Heart right ventricle (tissue), 16 donors: ENCODE measurements around the gene OLAH. TPM values are rescaled to one million over a fixed set of nuclear protein-coding genes. Genes with fewer than 3 reads are reported as not detected.
"Not testable (repeated sequence)": the region's sequence is repeated elsewhere in the genome, so short reads cannot be mapped to it uniquely, and the experiment has no call there.

ENCODE experiments used
- ATAC-seq, 8 donors: fragments of 200-7000 bp; cut with Tn5 transposase; one replicate each; pipeline ENCODE4 v1.9.1; 2020; ENCODE audit warnings: mild to moderate bottlenecking in 8 of 8, moderate library complexity in 8 of 8, moderate number of reproducible peaks in 1 of 8
- DNase-seq, 2 donors: peaks; one replicate each; pipeline ENCODE4 v3.0.0-alpha.2; 2020
- H3K27ac ChIP-seq, 10 donors: fragments of 200-600 bp; sonication (generic) in 2 of 10; one replicate each; pipeline versions ENCODE4 v1.5.0 to v1.8.0; 2020 to 2022; ENCODE audit warnings: mild to moderate bottlenecking in 3 of 10
- H3K27me3 ChIP-seq, 7 donors: fragments of 200-600 bp; one replicate each; pipeline ENCODE4 v1.8.0; 2021 to 2022; ENCODE audit warnings: mild to moderate bottlenecking in 2 of 7
- H3K36me3 ChIP-seq, 9 donors: fragments of 200-600 bp; sonication (generic) in 1 of 9; one replicate each; pipeline versions ENCODE4 v1.5.0 to v1.8.0; 2020 to 2022; ENCODE audit warnings: mild to moderate bottlenecking in 2 of 9
- H3K4me1 ChIP-seq, 9 donors: fragments of 200-600 bp; sonication (generic) in 1 of 9; one replicate each; pipeline versions ENCODE4 v1.5.0 to v1.8.0; 2020 to 2022; ENCODE audit warnings: mild to moderate bottlenecking in 4 of 9
- H3K4me3 ChIP-seq, 10 donors: fragments of 200-600 bp; sonication (generic) in 2 of 10; one replicate each; pipeline versions ENCODE4 v1.5.0 to v1.8.0; 2020 to 2022; ENCODE audit warnings: mild to moderate bottlenecking in 7 of 10, moderate library complexity in 2 of 10
- H3K9me3 ChIP-seq, 11 donors: fragments of 200-600 bp in 10 of 11; sonication (generic) in 2 of 11; one replicate each; pipeline versions ENCODE4 v1.5.0 to v1.8.0; 2013 to 2022; ENCODE audit warnings: mild to moderate bottlenecking in 2 of 11, control low read depth in 1 of 11, moderate library complexity in 1 of 11
- CTCF ChIP-seq, 9 donors: fragments of 200-600 bp; sonication (generic) in 2 of 9; IDR thresholded peaks; one replicate each; pipeline versions ENCODE4 v1.5.0 to v1.8.0; 2021 to 2022; ENCODE audit warnings: antibody characterized with exemption in 9 of 9, mild to moderate bottlenecking in 5 of 9, moderate library complexity in 1 of 9
- WGBS, 2 donors: extraction: QIAGEN DNeasy Blood & Tissue Kit; methylation state at CpG; one replicate each; pipeline ENCODE4 v1.1.7; 2013; ENCODE audit warnings: inconsistent platforms in 1 of 2; 5-methylcytosine and 5-hydroxymethylcytosine counted together
- intact Hi-C, 10 donors: fragments of 100-400 bp; cut with DNase I; formaldehyde crosslinking; loops; one replicate each; pipeline versions ENCODE4 v1.11.1 to v1.14.2; 2022
- long read RNA-seq, 3 donors: library from polyadenylated mRNA; unstranded; transcript quantifications; one replicate each; pipeline ENCODE4 v2.0.0, GENCODE V29; 2020 to 2021
- polyA plus RNA-seq, 2 donors: library from polyadenylated mRNA; stranded (reverse); fragments of 200-250 nt; gene quantifications; one replicate each; pipeline ENCODE4 v1.2.3, GENCODE V29; 2013
- total RNA-seq, 10 donors: library from RNA; stranded (reverse); fragmentation: NEBNext Ultra II Directional in 3 of 10; extraction: Animal tissue kit (Norgen Biotek cat#: 25700) in 3 of 10; gene quantifications; one replicate each; pipeline versions ENCODE4 v1.2.1 to v1.2.4, GENCODE V29; 2021 to 2023
- donor health status: Arrhythmogenic right ventricular cardiomyopathy.
- donor health status: ischemic (EF 13 %, LVEDD 7.1; RV severe dilation, severe dysfunction).
- donor health status: healthy with polysubstance abuse.
- donor health status: DM: no; HTN: yes; CAD: no.
- donor health status: DM: no; HTN: no; CAD: no.
- donor health status: ischemic (EF 25% LVEDD 6.9; RV normal size, moderate dysfunction).
- donor health status: ischemic (EF 25% LVEDD 5.7; RV mildly dilated, moderate dysfunction).
- donor health status: healthy.
- donor health status: DM: yes; HTN: yes; CAD: no.
- donor health status: Ischemic cardiomyopathy.
- donor health status: ischemic (EF 35%, LVEDD 5.7; RV mildly dilated, moderate dysfunction).
- donor health status: nonischemic (EF 11% LVEDD 7.7; RV severe dilation, severe dysfunction).
- donor health status: DM: yes; HTN: yes; CAD: no.
- donor health status: PGD.
- donor health status: ischemic (EF 29% LVEDD 5.4; RV normal size, mild dysfunction).
- donor health status: nonischemic (EF 23%, LVEDD 6.1; RV moderate dilation, normal function).

The OLAH gene
- under 1 TPM in 2 of 10 donors, not detected in 8; 0.33 to 0.50 TPM for total RNA-seq
- under 1 TPM in 1 of 2 donors, not detected in 1; 0.38 TPM for polyA plus RNA-seq
- long read RNA-seq, donor 1, result 0 reads
- long read RNA-seq, donor 2, result 0 reads
- long read RNA-seq, donor 3, result 0 reads

GRCh38 chr10:15043674-15044073 lies at the start of gene OLAH:
Gene OLAH (plus strand): TSS chr10:15043943. CDS start chr10:15047289, 3,346 bp downstream.
- 96 to 97% methylated on average over 1 of the region's 1 CpG for WGBS, 2 donors
- Histone ChIP-seq H3K36me3 (no peaks in the 10 kb centered on the region), H3K4me1 (no peaks in the 10 kb centered on the region), H3K27me3 (peaks cover 0 to 5% (median 0%) of the 10 kb centered on the region in 7 donors), H3K9me3 (peaks cover 0 to 5% (median 0%) of the 10 kb centered on the region in 11 donors), H3K27ac (no peak within 1 kb of the TSS), H3K4me3 (no peak within 1 kb of the TSS)
- ATAC-seq, result no peak
- intact Hi-C loops, result no loop called here
- no peak for DNase-seq
- no peak for TF ChIP-seq CTCF (IDR thresholded peaks at IDR 0.05)

DNA sequence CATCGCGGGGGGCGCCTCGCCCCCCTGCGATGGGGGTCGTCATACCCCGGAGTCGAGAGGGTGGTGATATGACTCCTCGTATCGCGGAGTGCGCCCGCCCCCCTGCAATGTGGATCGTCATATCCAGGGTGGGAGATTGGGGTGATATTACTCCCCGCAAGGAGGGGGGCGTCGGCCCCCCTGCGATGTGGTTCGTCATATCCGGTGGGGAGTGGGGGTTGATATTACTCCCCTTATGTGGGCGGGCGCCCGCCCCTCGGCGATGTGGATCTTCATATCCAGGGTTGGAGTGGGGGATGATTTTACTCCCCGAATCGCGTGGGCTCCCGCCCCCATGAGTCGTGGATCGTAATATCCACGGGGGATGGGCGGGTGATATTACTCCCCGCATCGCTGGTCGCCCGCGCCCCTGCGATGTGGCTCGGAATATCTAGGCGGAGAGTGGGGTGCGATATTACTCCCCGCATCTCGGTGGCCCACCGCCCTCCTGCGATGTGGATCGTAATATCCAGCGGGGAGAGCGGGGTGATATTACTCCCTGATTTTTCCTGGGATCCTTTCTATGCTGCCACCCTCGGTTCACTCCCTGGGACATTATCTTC lies 47.7 kb upstream of the OLAH start:
- H3K9me3 ChIP-seq, result no peaks in the 10 kb centered on the region
- no peaks in the 10 kb centered on the region for H3K4me1 ChIP-seq
- intact Hi-C loops, result no loop called here
- peaks cover 0 to 3% (median 0%) of the 10 kb centered on the region in 7 donors for H3K27me3 ChIP-seq
- H3K27ac ChIP-seq, result no peak overlapping the region
- TF ChIP-seq CTCF (IDR thresholded peaks at IDR 0.05), result no peak
- no peak for ATAC-seq
- WGBS, 2 donors, result 83 to 87% methylated on average over 49 to 50 of the region's 50 CpGs
- H3K4me3 ChIP-seq, result no peak overlapping the region
- DNase-seq, result no peak
- no peaks in the 10 kb centered on the region for H3K36me3 ChIP-seq

GRCh38 chr10:15013530-15013929 lies 30.2 kb upstream of the OLAH start:
- ATAC-seq, DNase-seq, H3K9me3 ChIP-seq, H3K4me1 ChIP-seq, intact Hi-C loops, H3K4me3 ChIP-seq, H3K27ac ChIP-seq, H3K36me3 ChIP-seq: not testable (repeated sequence)
- WGBS, 2 donors, result 66 to 77% methylated on average over 5 of the region's 5 CpGs
- peaks cover 0 to 10% (median 0%) of the 10 kb centered on the region in 7 donors for H3K27me3 ChIP-seq

DNA sequence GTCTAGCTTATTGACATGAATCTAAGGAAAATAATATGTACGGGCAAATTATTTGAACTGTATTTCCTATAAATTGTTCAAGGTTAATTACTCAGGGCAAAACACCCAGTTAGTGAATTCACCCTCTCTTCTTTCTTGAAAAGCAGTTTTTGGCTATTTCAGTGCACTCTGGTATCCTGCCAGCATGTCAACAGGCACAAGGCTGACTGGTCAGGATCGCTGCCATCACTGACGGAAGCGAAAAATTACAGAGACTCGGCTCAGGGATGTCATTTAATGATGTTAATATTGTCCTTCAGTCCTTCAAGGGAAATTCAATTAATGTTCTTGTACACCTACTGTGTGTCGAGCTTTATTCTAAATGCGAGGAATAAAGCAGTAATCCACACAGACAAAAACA lies 28.3 kb upstream of the OLAH start:
- Histone ChIP-seq H3K27me3 (peaks cover 0 to 10% (median 0%) of the 10 kb centered on the region in 7 donors), H3K4me1 (no peaks in the 10 kb centered on the region), H3K36me3 (no peaks in the 10 kb centered on the region), H3K4me3 (no peak overlapping the region), H3K9me3 (no peaks in the 10 kb centered on the region), H3K27ac (no peak overlapping the region)
- intact Hi-C loops, result no loop called here
- 84 to 87% methylated on average over 7 of the region's 7 CpGs for WGBS, 2 donors
- DNase-seq, result no peak
- ATAC-seq, result no peak
- TF ChIP-seq CTCF (IDR thresholded peaks at IDR 0.05), result no peak

GRCh38 chr10:15020966-15021365 lies 22.8 kb upstream of the OLAH start:
- WGBS, 2 donors, result 70 to 71% methylated on average over 2 to 4 of the region's 5 CpGs
- ATAC-seq, result not testable (repeated sequence)

GRCh38 chr10:15023079-15023478 lies 20.7 kb upstream of the OLAH start:
- not testable (repeated sequence) for DNase-seq

More at GRCh38 chr10:15020966-15021365, 22.8 kb upstream of the OLAH start:
- H3K9me3 ChIP-seq, H3K36me3 ChIP-seq, DNase-seq, H3K4me1 ChIP-seq, H3K4me3 ChIP-seq, H3K27ac ChIP-seq, intact Hi-C loops, H3K27me3 ChIP-seq: not testable (repeated sequence)

DNA sequence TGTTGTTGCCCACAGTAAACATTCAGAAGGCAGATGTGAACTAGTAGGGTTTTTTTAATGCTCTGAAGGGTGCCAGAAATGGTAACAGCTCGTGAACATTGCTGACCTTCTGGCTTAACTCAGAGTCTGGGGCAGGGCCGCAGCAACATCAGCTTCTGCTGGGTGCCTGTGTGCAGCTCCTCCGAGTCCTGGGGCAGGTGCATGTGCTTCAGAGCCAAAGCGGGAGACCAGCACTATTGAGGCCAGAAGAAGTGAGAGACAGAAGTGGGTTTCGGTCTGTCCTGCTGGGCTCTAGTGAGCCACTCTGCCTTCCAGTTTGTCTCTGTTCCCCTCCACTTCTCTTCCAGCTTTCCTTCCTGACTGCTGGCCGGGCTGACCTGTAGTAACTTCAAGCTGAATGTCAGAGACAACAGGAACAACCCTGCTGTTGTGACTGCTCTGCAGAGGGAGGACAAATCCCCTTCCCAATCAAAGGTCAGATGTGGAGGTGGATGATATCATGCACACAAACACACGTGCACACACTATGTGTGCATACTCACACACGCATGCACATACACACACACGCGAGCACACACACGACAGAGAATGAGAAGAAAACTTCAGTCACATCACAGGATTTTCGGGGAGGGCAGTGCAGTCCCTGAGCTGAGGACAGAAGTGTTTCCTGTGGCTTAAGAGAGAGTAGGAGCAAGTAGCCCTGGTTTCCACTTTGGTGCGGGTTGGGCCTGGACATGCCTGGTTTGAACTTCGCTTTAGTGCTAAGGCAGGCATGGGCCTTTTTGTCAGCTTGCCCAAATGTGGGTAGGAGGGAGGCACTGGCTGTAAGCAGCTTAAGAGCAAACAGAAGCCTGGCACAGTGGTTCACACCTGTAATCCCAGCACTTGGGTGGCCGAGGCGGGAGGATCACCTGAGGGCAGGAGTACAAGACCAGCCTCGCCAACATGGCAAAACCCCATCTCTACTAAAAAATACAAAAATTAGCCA lies 19.4 kb upstream of the OLAH start:
- DNase-seq, ATAC-seq, H3K9me3 ChIP-seq, H3K27ac ChIP-seq, H3K27me3 ChIP-seq, H3K4me3 ChIP-seq, intact Hi-C loops, H3K36me3 ChIP-seq, H3K4me1 ChIP-seq: not testable (repeated sequence)
- WGBS, 2 donors, result 82% methylated on average over 17 of the region's 17 CpGs

More at GRCh38 chr10:15023079-15023478, 20.7 kb upstream of the OLAH start:
- H3K27me3 ChIP-seq, H3K4me3 ChIP-seq, ATAC-seq, H3K4me1 ChIP-seq, intact Hi-C loops, H3K36me3 ChIP-seq, H3K27ac ChIP-seq, H3K9me3 ChIP-seq: not testable (repeated sequence)
- WGBS, 2 donors, result 90 to 91% methylated on average over 6 of the region's 6 CpGs

DNA sequence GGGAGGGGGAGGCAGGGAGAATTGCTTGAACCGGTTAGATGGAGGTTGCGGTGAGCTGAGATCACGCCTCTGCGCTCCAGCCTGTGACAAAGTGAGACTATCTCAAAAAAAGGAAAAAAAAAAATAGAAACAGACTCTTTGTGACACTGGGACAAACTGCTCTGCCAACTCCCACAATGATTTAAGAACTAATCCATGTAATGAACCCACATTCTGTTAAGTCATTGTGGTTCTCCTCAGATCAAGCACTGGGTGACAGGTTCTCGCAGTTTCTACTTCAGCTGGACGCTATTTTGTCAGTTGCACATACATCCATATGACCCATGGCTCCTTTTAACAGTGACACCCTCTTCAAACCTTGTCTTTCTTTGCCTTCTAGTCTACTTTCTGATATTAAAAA lies 18.7 kb upstream of the OLAH start:
- H3K27ac ChIP-seq, DNase-seq, H3K4me3 ChIP-seq, ATAC-seq, H3K36me3 ChIP-seq, H3K4me1 ChIP-seq, H3K9me3 ChIP-seq, H3K27me3 ChIP-seq, intact Hi-C loops: not testable (repeated sequence)
- 93 to 95% methylated on average over 6 of the region's 6 CpGs for WGBS, 2 donors
